Measurements from ENCODE around the gene CDH13.

The CDH13 gene

GRCh38 chr16:82855471-82855870, 228.7 kb downstream of the CDH13 start:
- no peak for DNase-seq

GRCh38 chr16:82857693-82858365, 231.1 kb downstream of the CDH13 start:
- no peak for DNase-seq

- no peak for DNase-seq
These were observed 232.9 kb downstream of the CDH13 start for GRCh38 chr16:82859662-82860061.

- DNase-seq, result no peak
These were observed 233.3 kb downstream of the CDH13 start for GRCh38 chr16:82860071-82860470.

GRCh38 chr16:82862057-82862456, 235.3 kb downstream of the CDH13 start:
- no peak for DNase-seq

GRCh38 chr16:82864332-82865040, 237.7 kb downstream of the CDH13 start:
- DNase-seq, result no peak

GRCh38 chr16:82865412-82865811, 238.6 kb downstream of the CDH13 start:
- DNase-seq, result no peak

GRCh38 chr16:82867485-82867884, 240.7 kb downstream of the CDH13 start:
- no peak for DNase-seq

- DNase-seq, result no peak
These were observed 247.5 kb downstream of the CDH13 start for GRCh38 chr16:82874271-82874670.

GRCh38 chr16:82874672-82875071, 247.9 kb downstream of the CDH13 start:
- DNase-seq, result no peak

GRCh38 chr16:82876951-82877350, 250.2 kb downstream of the CDH13 start:
- no peak for DNase-seq

GRCh38 chr16:82878466-82878865, 251.7 kb downstream of the CDH13 start:
- DNase-seq, result no peak

- DNase-seq, result no peak
These were observed 253.6 kb downstream of the CDH13 start for GRCh38 chr16:82880346-82880745.

GRCh38 chr16:82881516-82881915, 254.7 kb downstream of the CDH13 start:
- DNase-seq, result no peak

GRCh38 chr16:82882226-82882625, 255.5 kb downstream of the CDH13 start:
- DNase-seq, result no peak

- DNase-seq, result no peak
These were observed 256.4 kb downstream of the CDH13 start for GRCh38 chr16:82882982-82883835.

GRCh38 chr16:82884320-82884898, 257.6 kb downstream of the CDH13 start:
- DNase-seq, result no peak

- no peak for DNase-seq
These were observed 259.4 kb downstream of the CDH13 start for GRCh38 chr16:82886146-82886545.

GRCh38 chr16:82888591-82889001, 261.8 kb downstream of the CDH13 start:
- no peak for DNase-seq

GRCh38 chr16:82891424-82891823, 264.7 kb downstream of the CDH13 start:
- DNase-seq, result no peak

GRCh38 chr16:82891918-82892317, 265.1 kb downstream of the CDH13 start:
- DNase-seq, result no peak

- DNase-seq, result no peak
These were observed 265.6 kb downstream of the CDH13 start for GRCh38 chr16:82892324-82892723.

- no peak for DNase-seq
These were observed 269.1 kb downstream of the CDH13 start for GRCh38 chr16:82895843-82896242.

Measured in stimulated activated CD4-positive, alpha-beta T cell treated with anti-CD3 and anti-CD28 coated beads, Interleukin-2, amount 100 ng/mL, for 24 hours (primary cell).